ENCODE data around the gene TOLLIP. TPM values are rescaled to one million over a fixed set of nuclear protein-coding genes. Genes with fewer than 3 reads are reported as not detected.

TOLLIP gene
- total RNA-seq, 1 experiment from 2014 or later, result 32.3 TPM

- no peak overlapping the region for H3T11ph ChIP-seq (ENCODE audit: low read length)
- no peak overlapping the region for H2AK5ac ChIP-seq (ENCODE audit: insufficient read length, low read length)
- WGBS (ENCODE audit: extremely low coverage, insufficient read length, low lambda C conversion rate), result no CpG with 5 or more reads among the region's 22 CpGs
- no peaks in the 10 kb centered on the region; a peak in 2 of 5 replicates for H3K9me3 Mint-ChIP-seq
- H3K9ac ChIP-seq (ENCODE audit: extremely low read depth, insufficient read length, low read length), result no peak overlapping the region
- no peak overlapping the region for H3K27ac ChIP-seq (ENCODE audit: insufficient read length, low read depth, low read length)
- H3K27me3 Mint-ChIP-seq (ENCODE audit: low read depth), result peaks cover 5% of the 10 kb centered on the region
- no peaks in the 10 kb centered on the region for H3K27me3 ChIP-seq (ENCODE audit: insufficient read depth, low read length)
- no peak overlapping the region for H2BK20ac ChIP-seq (ENCODE audit: low read depth, low read length, poor library complexity, severe bottlenecking)
- no peak overlapping the region for H4K8ac ChIP-seq (replicated peaks; ENCODE audit: insufficient read length, low read depth, low read length)
- no peak overlapping the region for H3K56ac ChIP-seq (ENCODE audit: insufficient read length, low read depth, low read length)
- H2BK120ac ChIP-seq (ENCODE audit: low read depth, low read length, poor library complexity, severe bottlenecking), result no peak overlapping the region
- no peak overlapping the region for H3K4me2 ChIP-seq (ENCODE audit: insufficient read depth, insufficient read length, low read length)
- DNase-seq, result peak; percentile 23
- TF ChIP-seq, protein P1, sequence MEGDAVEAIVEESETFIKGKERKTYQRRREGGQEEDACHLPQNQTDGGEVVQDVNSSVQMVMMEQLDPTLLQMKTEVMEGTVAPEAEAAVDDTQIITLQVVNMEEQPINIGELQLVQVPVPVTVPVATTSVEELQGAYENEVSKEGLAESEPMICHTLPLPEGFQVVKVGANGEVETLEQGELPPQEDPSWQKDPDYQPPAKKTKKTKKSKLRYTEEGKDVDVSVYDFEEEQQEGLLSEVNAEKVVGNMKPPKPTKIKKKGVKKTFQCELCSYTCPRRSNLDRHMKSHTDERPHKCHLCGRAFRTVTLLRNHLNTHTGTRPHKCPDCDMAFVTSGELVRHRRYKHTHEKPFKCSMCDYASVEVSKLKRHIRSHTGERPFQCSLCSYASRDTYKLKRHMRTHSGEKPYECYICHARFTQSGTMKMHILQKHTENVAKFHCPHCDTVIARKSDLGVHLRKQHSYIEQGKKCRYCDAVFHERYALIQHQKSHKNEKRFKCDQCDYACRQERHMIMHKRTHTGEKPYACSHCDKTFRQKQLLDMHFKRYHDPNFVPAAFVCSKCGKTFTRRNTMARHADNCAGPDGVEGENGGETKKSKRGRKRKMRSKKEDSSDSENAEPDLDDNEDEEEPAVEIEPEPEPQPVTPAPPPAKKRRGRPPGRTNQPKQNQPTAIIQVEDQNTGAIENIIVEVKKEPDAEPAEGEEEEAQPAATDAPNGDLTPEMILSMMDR (conservative IDR thresholded peaks at IDR 0.05), result no peak
- no peak overlapping the region for H3K23ac ChIP-seq (ENCODE audit: insufficient read length, low read depth, low read length)
- no peaks in the 10 kb centered on the region for H3K79me2 ChIP-seq (ENCODE audit: insufficient read depth, low read length)
- no peak overlapping the region for H3K4me3 Mint-ChIP-seq
- H3K4ac ChIP-seq (ENCODE audit: low read depth, low read length), result no peak overlapping the region
- no peak overlapping the region for H2BK5ac ChIP-seq (ENCODE audit: insufficient read length, low read length)
- H3K4me1 ChIP-seq (ENCODE audit: insufficient read depth, low read length), result no peaks in the 10 kb centered on the region
- no peak overlapping the region for H3K14ac ChIP-seq (ENCODE audit: insufficient read depth, low read length)
- no peak overlapping the region for H2AFZ ChIP-seq (ENCODE audit: low read length)
- H2BK12ac ChIP-seq (ENCODE audit: insufficient read length, low read depth, low read length), result no peak overlapping the region
- no peak overlapping the region for H4K5ac ChIP-seq (ENCODE audit: insufficient read length, low read depth, low read length)
- H3K18ac ChIP-seq (ENCODE audit: insufficient read length, low read depth, low read length), result no peak overlapping the region
- H4K20me1 ChIP-seq (ENCODE audit: control insufficient read depth, insufficient read depth, insufficient read length), result no peaks in the 10 kb centered on the region
- H3K9me3 ChIP-seq (ENCODE audit: control insufficient read depth, low read depth, low read length), result no peaks in the 10 kb centered on the region
- no peaks in the 10 kb centered on the region for H3K79me1 ChIP-seq (ENCODE audit: insufficient read depth, low read depth, low read length, poor library complexity, severe bottlenecking)
- no peaks in the 10 kb centered on the region for H3K23me2 ChIP-seq (ENCODE audit: insufficient read length, low read depth, low read length, poor library complexity, severe bottlenecking)
- H3K36me3 Mint-ChIP-seq (ENCODE audit: insufficient read depth in 1 of 3, low read depth in 3 of 3), result peaks cover 0 to 3% (median 0%) of the 10 kb centered on the region in 3 experiments; a peak in 2 of 7 replicates
- peaks cover 6 to 21% of the 10 kb centered on the region in 2 experiments for H3K4me1 Mint-ChIP-seq
- H3K27ac Mint-ChIP-seq, result no peak overlapping the region; a peak in 1 of 7 replicates
- no peak overlapping the region for H4K91ac ChIP-seq (ENCODE audit: insufficient read length, low read depth, low read length)
- no peak overlapping the region for H2BK15ac ChIP-seq (ENCODE audit: low read depth, low read length)
Observed at GRCh38 chr11:1350086-1350725, 40.8 kb upstream of the TOLLIP start.

Data from H9 (cell line).